DMS53 treated with DMSO at 0.1 percent for 48 hours (cell line): Measurements from ENCODE around the gene FOXL3.
"Not testable (repeated sequence)": the region's sequence is repeated elsewhere in the genome, so short reads cannot be mapped to it uniquely, and the experiment has no call there.

Experiments used
- DNase-seq: peaks from one replicate; lab custom pipeline; 2025; ENCODE audit not compliant: unreplicated experiment; lab: John Stamatoyannopoulos, UW

FOXL3 gene

GRCh38 chr7:335358-336148 lies 45.6 kb downstream of the FOXL3 start:
- no peak for DNase-seq

DNA sequence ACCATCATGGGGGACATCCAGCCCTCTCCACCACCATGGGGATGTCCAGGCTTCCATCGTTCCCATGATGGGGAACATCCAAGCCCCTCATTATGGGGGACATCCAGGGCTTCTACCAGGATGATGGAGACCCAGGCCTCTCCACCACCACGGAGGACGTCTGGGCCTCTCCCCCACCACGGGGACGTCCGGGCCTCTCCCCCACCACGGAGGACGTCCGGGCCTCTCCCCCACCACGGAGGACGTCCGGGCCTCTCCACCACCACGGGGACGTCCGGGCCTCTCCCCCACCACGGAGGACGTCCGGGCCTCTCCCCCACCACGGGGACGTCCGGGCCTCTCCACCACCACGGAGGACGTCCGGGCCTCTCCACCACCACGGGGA lies 46.2 kb downstream of the FOXL3 start:
- DNase-seq = not testable (repeated sequence)

DNA sequence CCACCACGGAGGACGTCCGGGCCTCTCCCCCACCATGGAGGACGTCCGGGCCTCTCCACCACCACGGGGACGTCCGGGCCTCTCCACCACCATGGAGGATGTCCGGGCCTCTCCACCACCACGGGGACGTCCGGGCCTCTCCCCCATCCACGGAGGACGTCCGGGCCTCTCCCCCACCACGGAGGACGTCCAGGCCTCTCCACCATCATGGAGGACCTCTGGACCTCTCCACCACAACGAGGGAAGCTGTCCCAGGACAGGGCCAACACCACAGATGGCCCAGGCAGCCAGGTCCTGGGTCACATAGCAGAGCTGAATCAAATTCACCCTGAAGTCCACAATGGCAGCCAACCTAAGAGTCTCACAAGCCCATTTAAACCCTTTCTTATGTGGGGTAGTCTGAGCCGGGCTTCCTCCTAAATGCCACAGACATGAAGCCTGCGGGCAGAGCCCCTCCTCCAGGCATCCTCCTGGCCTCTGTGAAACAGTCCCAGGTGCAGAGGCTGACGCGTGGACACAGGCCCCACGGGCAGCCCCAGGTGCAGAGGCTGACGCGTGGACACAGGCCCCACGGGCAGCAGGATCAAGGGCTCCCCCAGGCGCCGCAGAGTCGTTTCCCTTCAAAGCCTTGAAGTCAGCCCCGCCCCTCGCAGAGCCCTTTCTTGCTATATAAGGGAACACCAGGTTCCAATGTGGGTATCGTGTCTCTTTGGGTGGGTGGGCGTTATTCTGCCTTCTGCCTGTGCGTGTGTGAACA lies 47.0 kb downstream of the FOXL3 start:
- DNase-seq = no peak

DNA sequence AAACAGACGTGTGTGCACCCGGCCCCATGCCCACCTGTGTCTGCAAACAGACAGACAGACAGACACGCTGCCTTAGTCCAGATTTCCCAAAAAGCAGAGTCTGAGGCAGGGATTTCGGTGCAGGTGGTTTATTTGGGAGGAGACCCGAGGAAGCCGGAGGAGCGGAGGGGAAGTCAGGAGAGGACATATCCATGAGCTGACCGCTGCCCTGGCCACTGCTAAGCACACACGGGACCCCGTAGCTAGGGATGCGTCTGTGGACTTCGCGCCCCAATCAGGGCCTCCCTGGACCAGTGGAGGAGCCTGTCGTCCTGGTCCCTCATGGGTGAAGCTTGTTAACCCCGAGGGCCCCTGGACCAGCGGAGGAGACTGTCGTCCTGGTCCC lies 47.6 kb downstream of the FOXL3 start:
- DNase-seq = no peak

GRCh38 chr7:338295-339061 lies 48.5 kb downstream of the FOXL3 start:
- DNase-seq = no peak

DNA sequence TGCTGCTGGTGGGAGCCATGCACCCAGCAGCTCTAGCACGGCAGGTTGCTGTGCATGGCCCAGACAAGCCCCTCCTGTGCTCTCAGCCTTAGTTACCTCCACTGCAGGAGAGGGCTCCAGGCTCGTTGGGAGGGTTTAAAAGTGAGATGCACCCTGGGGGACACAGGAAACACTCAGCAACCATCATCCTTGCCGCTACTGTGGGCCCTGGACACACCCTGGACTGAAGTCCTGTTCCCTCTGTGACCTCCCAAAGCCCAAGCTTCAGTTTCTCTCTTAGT lies 49.0 kb downstream of the FOXL3 start:
- no peak for DNase-seq

- no peak for DNase-seq
Measured at GRCh38 chr7:339696-340095, 49.7 kb downstream of the FOXL3 start.

- DNase-seq = no peak
Measured at GRCh38 chr7:340200-340937, 50.4 kb downstream of the FOXL3 start.
